PC-3 (cell line): ENCODE results near the gene ZNF628. TPM values are rescaled to one million over a fixed set of nuclear protein-coding genes. Genes with fewer than 3 reads are reported as not detected.

ENCODE experiments used
- ATAC-seq: fragments of 200-7000 bp; cut with Tn5 transposase; 2 replicates; pipeline ENCODE4 v1.9.1; 2020; ENCODE audit warnings: mild to moderate bottlenecking, moderate library complexity
- BruUV-seq: library from RNA; stranded (reverse); fragments of 400-500 nt; replicated peaks from 2 replicates; lab custom pipeline; 2021; lab: Mats Ljungman, UMichigan
- CTCF ChIA-PET: fragments of 300-600 bp; sonication (Branson Sonifier 250); formaldehyde crosslinking; loops from one replicate; lab custom pipeline; 2022; ENCODE audit warnings: antibody characterized with exemption; lab: Charles Lee
- POLR2A ChIA-PET: fragments of 300-600 bp; sonication (Branson Sonifier 250); formaldehyde crosslinking; loops from one replicate; lab custom pipeline; 2022; ENCODE audit warnings: antibody characterized with exemption; ENCODE audit not compliant: unreplicated experiment; lab: Charles Lee
- DNase-seq: peaks from one replicate; pipeline ENCODE4 v3.0.0-alpha.2; 2015
- H2AFZ ChIP-seq: fragments of 300-600 bp; sonication (generic); 2 replicates; pipeline ENCODE4 v1.6.0; 2016; ENCODE audit warnings: antibody characterized with exemption, low read length
- H3F3A ChIP-seq: fragments of 300-600 bp; sonication (generic); one replicate; pipeline ENCODE4 v1.6.0; 2017; ENCODE audit warnings: antibody characterized with exemption, low read length, control low read depth, mild to moderate bottlenecking; ENCODE audit not compliant: unreplicated experiment
- H3K27ac ChIP-seq: fragments of 300-600 bp; sonication (generic); 2 replicates; pipeline ENCODE4 v1.5.1; 2016; ENCODE audit warnings: mild to moderate bottlenecking, low read length
- H3K27me3 ChIP-seq: fragments of 300-600 bp; sonication (generic); 2 replicates; pipeline ENCODE4 v1.6.1; 2016; ENCODE audit warnings: low read length, mixed read lengths
- H3K36me3 ChIP-seq: fragments of 300-600 bp; sonication (generic); 2 replicates; pipeline ENCODE4 v1.6.1; 2016; ENCODE audit warnings: low read depth, mixed run types, low read length, mixed read lengths
- H3K4me1 ChIP-seq: fragments of 300-600 bp; sonication (generic); 2 replicates; pipeline ENCODE4 v1.5.1; 2016; ENCODE audit warnings: low read length; ENCODE audit not compliant: insufficient read depth
- H3K4me2 ChIP-seq: fragments of 300-600 bp; sonication (generic); 2 replicates; pipeline ENCODE4 v1.6.0; 2016; ENCODE audit warnings: low read length
- H3K4me3 ChIP-seq: fragments of 300-600 bp; sonication (generic); 2 replicates; pipeline ENCODE4 v1.5.1; 2016; ENCODE audit warnings: mild to moderate bottlenecking, low read length, mixed read lengths
- H3K79me2 ChIP-seq: fragments of 300-600 bp; sonication (generic); 2 replicates; pipeline ENCODE4 v1.6.1; 2017; ENCODE audit warnings: low read length, mixed read lengths
- H3K9ac ChIP-seq: fragments of 300-600 bp; sonication (generic); 2 replicates; pipeline ENCODE4 v1.6.0; 2016; ENCODE audit warnings: mild to moderate bottlenecking, low read length
- H3K9me2 ChIP-seq: fragments of 300-600 bp; sonication (generic); replicated peaks from 2 replicates; pipeline ENCODE4 v1.6.1; 2016; ENCODE audit warnings: mixed run types, low read length, mixed read lengths
- H3K9me3 ChIP-seq: fragments of 300-600 bp; sonication (generic); 2 replicates; pipeline ENCODE4 v1.6.1; 2016; ENCODE audit warnings: low read length, mixed read lengths
- H4K20me1 ChIP-seq: fragments of 300-600 bp; sonication (generic); 2 replicates; pipeline ENCODE4 v1.6.1; 2016; ENCODE audit warnings: low read length, mixed read lengths
- CTCF ChIP-seq: fragments of 300-600 bp; sonication (generic); conservative IDR thresholded peaks from 2 replicates; pipeline ENCODE4 v1.5.1; 2017; ENCODE audit warnings: antibody characterized with exemption, low read depth, mild to moderate bottlenecking, low read length
- EZH2 ChIP-seq: fragments of 300-600 bp; sonication (generic); IDR thresholded peaks from one replicate; pipeline ENCODE4 v1.6.1; 2017; ENCODE audit warnings: antibody characterized with exemption, mild to moderate bottlenecking, low read length; ENCODE audit not compliant: unreplicated experiment
- EZH2phosphoT487 ChIP-seq: fragments of 300-600 bp; sonication (generic); IDR thresholded peaks from 2 replicates; pipeline ENCODE4 v1.6.1; 2018; ENCODE audit warnings: mild to moderate bottlenecking, antibody characterized with exemption, low read length, borderline replicate concordance
- intact Hi-C: fragments of 100-400 bp; cut with micrococcal nuclease; formaldehyde crosslinking; loops from 2 replicates; pipeline ENCODE4 v1.9.0; 2023
- total RNA-seq: library from RNA; depleted of rRNA; stranded (reverse); fragments of >200 nt; gene quantifications from 2 replicates; pipeline ENCODE4 v1.2.3, GENCODE V29; 2014

The ZNF628 gene
- total RNA-seq, 1 experiment from 2014 or later = 11.8 TPM

GRCh38 chr19:55439052-55439451 lies 37.4 kb upstream of the ZNF628 start:
- intact Hi-C loops = no loop called here
- CTCF ChIA-PET = no interaction called here

GRCh38 chr19:55440411-55441105 lies 35.9 kb upstream of the ZNF628 start:
- ATAC-seq = no peak
- Histone ChIP-seq H3K4me3 (no peak overlapping the region), H4K20me1 (no peaks in the 10 kb centered on the region; the same call in 1 of the 2 replicates), H3K27ac (no peak overlapping the region), H3K9ac (no peak overlapping the region), H3K79me2 (no peaks in the 10 kb centered on the region), H3K9me3 (no peaks in the 10 kb centered on the region), H2AFZ (no peak overlapping the region), H3K4me1 (no peaks in the 10 kb centered on the region), H3F3A (no peaks in the 10 kb centered on the region), H3K4me2 (no peak overlapping the region), H3K36me3 (no peaks in the 10 kb centered on the region), H3K27me3 (peaks cover 49% of the 10 kb centered on the region), H3K9me2 (no peaks in the 10 kb centered on the region)
- intact Hi-C loops = no loop called here
- CTCF ChIA-PET = no interaction called here
- TF ChIP-seq EZH2phosphoT487 = no peak
- TF ChIP-seq EZH2 = no peak
- no peak for TF ChIP-seq CTCF
- no TSS peak for BruUV-seq
- DNase-seq = no peak
- POLR2A ChIA-PET = no interaction called here

More at GRCh38 chr19:55439052-55439451, 37.4 kb upstream of the ZNF628 start:
- no peaks in the 10 kb centered on the region for H3K9me2 ChIP-seq
- no peak for DNase-seq
- H3F3A ChIP-seq = no peaks in the 10 kb centered on the region
- no peak overlapping the region for H3K9ac ChIP-seq
- no peak for ATAC-seq
- no peaks in the 10 kb centered on the region for H3K79me2 ChIP-seq
- no peak overlapping the region for H3K4me3 ChIP-seq
- POLR2A ChIA-PET = no interaction called here
- H3K9me3 ChIP-seq = no peaks in the 10 kb centered on the region
- no peak overlapping the region for H2AFZ ChIP-seq
- H3K4me2 ChIP-seq = no peak overlapping the region
- peaks cover 34% of the 10 kb centered on the region for H3K27me3 ChIP-seq
- no peaks in the 10 kb centered on the region for H3K36me3 ChIP-seq
- no TSS peak for BruUV-seq
- H4K20me1 ChIP-seq = no peaks in the 10 kb centered on the region; the same call in 1 of the 2 replicates
- no peak for TF ChIP-seq EZH2
- H3K27ac ChIP-seq = no peak overlapping the region
- H3K4me1 ChIP-seq = no peaks in the 10 kb centered on the region

- Histone ChIP-seq H3K4me3 (no peak overlapping the region), H4K20me1 (no peaks in the 10 kb centered on the region; the same call in 1 of the 2 replicates), H3K36me3 (no peaks in the 10 kb centered on the region), H2AFZ (no peak overlapping the region), H3K27ac (no peak overlapping the region), H3K27me3 (peaks cover 52% of the 10 kb centered on the region), H3K9me3 (no peaks in the 10 kb centered on the region), H3K4me1 (no peaks in the 10 kb centered on the region), H3F3A (no peaks in the 10 kb centered on the region), H3K9me2 (no peaks in the 10 kb centered on the region), H3K79me2 (no peaks in the 10 kb centered on the region), H3K4me2 (no peak overlapping the region), H3K9ac (no peak overlapping the region)
- no peak for DNase-seq
- intact Hi-C loops = no loop called here
- no TSS peak for BruUV-seq
- no peak for TF ChIP-seq EZH2phosphoT487
- TF ChIP-seq CTCF = no peak
- TF ChIP-seq EZH2 = no peak
- no peak for ATAC-seq
- POLR2A ChIA-PET = no interaction called here
- CTCF ChIA-PET = no interaction called here
Observed at GRCh38 chr19:55441319-55441691, 35.1 kb upstream of the ZNF628 start.
